CD4-positive, alpha-beta T cell treated with Interleukin-17A for 4 hours (primary cell): ENCODE data around the gene SLC36A1.

Experiments
- DNase-seq: peaks from one replicate; pipeline ENCODE4 v3.0.0-alpha.2; 2020; ENCODE audit warnings: mixed read lengths

SLC36A1 gene

DNA sequence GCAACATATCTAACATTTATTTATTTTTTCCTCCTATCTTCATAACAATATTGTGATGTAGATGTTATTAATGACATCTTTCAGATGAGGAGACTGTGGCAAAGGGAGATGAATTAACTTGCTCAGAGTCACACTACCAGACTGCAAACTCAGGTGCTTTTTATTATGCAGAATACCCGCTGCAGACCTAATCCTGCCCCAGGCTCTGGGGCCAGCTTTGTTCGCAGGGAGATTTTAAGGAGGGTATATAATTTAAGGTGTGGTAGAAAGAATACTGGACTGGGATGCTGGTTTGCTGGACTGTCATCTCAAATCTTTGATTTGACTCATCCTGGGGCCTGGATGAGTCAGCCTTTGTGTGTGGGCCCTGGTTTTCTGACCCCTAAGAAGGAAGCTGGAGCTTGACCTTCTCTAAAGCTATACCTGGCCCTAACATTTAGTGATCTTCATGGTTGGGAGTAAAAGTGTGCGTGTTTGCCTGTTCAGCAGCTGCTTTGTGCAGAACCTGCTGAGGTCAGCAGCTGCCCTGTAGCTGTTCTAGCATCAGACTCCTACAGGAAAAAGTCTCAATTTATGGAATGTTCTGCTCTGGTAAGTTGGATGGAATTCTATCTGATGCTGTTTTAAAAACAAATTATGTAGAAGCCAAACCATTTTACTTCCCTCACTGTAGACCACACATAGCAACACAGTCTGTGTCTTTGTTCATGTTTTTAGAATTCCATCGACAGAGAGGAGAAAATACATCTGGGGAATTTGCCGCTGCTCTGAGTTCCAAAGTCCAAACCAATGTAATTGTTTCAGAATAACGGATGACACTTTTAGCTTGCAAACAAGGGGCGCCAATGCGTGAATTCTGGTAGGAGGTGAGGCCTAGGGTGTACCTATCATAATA, 4.5 kb downstream of the SLC36A1 start:
- no peak for DNase-seq

DNA sequence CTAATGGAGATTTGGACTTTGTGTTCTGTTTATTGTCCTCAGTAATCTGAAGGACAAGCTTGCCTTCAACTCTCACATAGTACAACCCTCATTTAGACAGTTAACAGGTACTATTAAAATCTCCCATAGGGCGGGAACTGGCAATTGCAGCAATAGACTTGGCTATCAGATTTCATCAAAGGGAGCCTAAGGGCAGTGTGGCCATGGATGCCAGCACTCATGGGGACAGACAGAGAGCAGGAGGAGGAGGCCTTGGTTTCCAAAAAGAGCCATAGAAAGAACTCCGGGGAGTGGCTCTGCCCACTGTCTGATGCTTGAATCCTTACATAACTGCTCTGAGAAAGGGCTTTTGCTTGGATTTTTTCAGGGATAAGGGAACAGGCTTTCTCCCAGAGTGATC, 6.8 kb downstream of the SLC36A1 start:
- no peak for DNase-seq

DNA sequence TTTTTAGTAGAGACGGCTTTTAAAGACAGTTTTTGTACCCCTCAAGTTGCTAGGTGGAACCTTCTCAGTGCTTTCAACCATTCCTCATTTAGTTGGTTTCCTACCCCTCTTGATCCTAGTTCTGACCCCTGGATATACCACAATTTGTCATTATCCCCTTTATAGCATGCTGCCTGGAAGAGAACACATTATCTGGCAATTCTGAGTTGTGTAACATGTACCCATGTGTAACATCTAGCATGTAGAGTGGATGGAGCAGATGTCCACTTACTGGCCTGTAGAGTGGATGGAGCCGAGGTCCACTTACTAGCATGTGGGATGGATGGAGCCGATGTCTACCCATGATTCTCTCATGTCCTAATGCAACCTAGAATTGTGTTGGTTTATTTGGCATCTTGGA, 7.5 kb downstream of the SLC36A1 start:
- DNase-seq = no peak

DNA sequence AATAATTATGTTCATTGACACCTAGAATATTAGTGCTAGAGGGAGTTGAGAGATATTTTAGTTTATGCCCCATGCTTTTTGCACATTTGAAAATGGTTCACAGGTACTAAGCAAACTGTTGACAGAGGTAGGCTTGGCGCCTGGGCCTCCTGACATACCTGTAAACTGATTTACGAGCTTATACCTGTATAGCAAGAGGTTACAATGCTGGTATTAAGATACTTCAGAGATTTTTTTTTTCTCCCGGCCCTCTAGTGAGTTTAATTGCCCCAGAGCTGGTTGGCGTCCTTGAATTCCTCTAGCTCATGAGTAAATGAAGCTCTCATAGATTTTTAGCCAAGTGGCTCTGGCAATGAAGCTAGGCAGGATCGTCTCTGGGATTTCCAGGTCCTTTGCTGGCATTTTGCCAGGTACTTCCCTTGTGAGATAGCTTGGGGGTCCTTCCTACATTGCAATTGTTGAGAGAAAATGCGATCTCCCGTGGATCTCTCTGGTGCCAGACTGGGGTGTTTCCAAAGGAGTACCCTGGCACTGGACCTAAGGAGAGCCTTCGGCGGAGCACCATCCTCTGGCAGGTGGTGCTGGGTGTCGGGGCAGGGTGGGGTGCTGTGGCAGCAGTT, 9.0 kb downstream of the SLC36A1 start:
- DNase-seq = no peak

DNA sequence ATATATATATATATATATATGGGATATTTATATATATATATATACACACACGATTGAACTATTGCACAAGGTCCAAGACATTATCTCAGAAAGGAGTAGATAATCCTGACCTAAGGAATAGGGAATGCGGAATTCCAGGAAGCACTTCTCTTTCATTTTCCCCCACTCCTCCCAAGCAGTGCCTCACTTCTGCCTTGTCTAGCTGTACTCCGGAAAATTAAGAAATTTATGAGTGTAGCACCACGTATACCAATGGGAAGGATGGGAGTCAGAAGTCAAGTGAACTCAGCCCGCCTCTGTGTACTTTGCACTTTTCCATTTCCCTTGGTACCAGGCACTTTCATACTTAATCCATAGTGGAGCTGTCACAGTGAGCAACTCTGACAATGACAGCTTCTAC, 10.9 kb downstream of the SLC36A1 start:
- DNase-seq = no peak

DNA sequence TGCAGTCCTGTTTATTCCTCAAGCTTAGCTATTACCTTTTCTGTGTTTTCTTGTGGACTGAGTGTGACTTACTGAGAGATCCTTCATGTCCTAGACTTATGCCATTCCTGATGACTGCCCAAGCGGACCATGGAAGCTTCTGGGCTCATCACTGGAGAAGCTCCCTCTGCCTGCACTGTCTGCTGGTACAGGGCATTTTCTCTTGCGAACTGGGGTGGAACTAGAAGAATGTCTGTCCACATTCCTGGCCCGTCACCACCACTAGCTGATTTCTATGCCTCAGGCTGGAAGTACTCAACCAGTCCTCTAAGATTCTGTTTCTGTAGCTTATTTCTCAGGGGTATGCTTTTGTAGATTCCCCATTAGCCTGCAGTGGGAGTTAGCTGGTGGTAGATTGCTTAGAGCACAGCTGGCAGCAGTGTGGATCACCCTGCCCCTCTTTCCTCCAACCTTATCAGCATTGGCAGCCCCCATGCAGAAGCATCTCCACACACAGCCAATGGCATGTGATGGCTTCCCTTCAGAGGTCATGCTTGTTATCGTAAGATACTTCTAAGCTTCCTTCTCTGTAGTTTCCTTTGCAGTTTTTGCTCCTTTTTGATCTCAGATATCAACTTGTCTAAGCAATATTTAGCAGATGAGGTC, 12.4 kb downstream of the SLC36A1 start:
- no peak for DNase-seq

DNA sequence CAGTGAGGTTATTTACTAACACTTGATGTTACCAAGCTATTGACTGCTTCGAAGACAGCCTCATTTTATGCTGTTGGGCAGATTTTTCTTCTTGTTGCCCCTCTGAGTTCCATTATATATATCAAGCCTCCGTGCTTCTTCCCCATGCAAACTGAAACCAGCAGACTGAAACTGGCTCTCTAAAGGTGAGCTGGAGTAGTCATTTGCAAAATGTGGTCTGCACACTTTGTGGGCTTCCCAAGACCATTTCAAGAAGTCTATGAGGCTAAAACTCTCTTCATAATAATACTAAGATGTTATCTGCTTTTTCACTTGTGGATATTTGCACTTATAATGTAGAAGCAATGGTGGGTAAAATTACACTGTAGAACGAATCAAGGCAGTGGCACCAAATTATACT, 13.9 kb downstream of the SLC36A1 start:
- no peak for DNase-seq

DNA sequence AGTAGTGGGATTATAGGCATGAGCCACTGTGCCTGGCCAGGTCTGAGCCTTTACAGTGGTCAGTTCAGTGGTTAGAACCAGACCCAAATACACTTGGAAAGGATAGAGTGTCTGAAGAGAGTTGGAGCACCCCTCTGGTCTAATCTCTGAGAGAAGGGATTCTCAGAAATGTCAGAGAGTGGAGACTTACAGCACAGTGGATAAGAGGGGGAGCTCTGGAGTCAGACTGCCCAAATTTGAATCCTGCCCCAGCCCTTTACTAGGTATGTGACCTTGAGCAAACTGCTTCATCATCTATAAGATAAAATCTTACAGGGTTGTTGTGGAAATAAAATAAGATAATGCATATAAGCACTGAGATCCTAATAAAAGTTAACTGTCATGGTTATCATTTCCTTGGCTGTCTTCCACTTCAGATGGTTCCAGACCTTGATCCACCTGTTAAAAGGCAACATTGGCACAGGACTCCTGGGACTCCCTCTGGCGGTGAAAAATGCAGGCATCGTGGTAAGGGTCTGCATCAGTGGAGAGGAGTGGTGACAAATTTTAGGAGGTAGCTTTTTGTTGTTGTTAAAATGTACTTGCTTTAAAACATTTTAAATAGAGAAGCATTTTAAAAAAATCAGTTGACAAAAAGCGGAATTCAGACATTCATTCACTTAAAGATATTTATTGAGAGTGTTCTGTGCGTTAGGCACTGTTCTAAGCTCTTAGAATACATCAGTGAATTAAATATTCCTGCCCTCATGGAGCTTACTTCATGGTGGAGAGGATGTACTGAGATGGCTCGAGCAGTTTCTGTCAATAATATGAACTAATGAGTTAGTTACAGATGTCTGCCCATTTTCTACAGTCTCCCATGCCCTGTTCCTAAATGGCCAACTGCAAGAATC, 16.0 kb downstream of the SLC36A1 start:
- DNase-seq = peak; percentile 6

DNA sequence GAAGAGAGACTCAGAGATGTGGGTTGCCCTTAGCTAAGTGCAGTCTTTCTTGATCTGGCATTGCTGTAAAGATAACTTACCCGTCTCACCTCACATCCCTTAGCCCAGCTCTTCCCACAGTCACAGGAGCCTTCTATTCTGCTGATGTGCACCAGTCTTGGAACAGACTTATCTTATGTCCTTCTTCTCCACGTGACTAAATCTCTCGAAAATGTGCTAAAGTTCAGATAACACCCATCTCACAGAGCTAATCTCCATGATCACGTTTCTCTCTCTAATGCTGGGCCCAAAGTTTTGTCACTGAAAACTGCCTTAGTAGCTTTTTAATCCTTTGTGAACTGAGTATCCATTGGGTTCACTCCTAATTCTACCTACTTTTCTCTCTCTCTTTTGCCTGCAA, 16.7 kb downstream of the SLC36A1 start:
- DNase-seq = no peak

DNA sequence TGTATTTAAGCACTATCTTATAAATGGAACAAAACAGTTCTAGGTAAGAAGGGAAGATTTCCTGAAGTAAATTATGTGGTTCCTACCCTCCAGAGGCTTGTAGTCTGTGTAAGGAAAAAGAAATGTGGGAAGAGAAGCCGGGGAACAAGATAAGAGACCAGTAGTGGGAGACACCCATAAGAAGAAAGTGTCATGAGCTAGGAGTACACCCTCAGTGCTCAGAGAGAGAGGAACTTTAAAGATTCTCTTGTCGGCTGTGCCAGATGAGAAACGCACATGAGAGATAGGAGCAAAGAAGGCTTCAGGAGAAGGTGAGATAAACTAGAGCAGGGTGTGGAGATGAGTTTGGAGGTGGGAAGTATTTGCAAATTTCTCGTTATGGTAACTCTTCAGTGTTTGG, 18.1 kb downstream of the SLC36A1 start:
- DNase-seq = no peak

DNA sequence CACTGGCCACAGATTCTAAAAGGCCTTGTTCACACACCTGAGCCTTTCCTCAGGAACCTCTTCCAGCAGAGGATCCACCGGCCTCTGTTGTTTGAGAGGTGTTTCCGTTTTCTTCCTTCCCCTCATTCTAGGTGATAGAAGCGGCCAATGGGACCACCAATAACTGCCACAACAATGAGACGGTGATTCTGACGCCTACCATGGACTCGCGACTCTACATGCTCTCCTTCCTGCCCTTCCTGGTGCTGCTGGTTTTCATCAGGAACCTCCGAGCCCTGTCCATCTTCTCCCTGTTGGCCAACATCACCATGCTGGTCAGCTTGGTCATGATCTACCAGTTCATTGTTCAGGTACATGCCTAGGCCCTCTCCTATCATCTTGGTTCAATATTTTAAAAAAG, 20.2 kb downstream of the SLC36A1 start:
- no peak for DNase-seq

DNA sequence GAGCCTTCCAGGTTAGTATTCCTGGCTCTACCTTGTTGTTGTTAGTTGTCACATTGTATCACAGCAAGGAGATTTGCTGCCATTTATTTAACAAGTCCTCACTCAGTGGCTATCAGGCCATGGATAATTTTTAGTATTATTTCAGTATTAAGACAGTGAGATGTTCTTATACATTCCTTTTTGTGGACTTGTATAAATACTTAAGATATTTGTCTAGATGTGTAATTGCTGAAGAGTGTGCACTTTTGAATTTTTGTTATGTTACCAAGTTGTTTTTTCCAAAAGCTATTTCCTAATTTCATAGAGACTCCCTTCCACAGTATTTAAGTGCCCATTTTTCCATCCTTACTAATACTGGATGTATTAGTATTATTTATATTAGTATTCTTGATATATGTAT, 22.0 kb downstream of the SLC36A1 start:
- no peak for DNase-seq

DNA sequence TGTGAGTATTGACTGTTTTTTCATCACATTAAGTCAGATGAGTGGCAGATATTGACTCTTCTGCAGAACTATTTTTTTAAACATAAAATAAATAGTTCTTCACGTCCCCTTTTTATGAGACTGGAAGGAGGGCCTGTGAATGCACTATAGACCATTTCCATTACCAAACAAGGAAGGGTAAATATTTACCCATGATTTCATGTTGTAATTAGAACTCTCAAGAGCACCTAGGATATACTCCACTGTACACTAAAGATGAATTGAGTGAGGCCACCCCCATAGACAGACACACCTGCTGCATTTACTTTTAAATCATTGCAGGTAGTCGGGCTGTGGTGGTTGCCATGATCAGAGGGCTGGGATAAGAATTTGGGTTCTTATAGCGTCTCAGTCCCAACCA, 22.6 kb downstream of the SLC36A1 start:
- DNase-seq = no peak

DNA sequence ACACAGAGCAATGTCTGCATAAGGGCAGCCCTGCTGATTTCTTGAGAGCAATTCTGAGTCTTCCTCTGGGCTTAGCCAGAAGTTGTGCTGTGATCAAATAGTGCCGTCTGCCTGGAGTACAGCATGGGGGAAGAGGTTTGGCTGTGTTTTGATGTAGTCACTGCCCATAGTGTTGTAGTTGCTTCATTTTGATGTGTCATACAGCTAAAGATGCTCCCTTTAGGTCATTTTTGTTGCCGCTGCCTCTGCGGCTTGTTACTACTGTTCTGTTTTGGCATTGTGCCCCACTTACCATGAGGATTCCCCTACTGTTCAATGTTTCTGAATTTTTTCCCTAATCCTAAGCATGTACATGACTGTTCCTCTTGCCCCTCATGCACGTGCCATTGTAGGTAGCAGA, 23.0 kb downstream of the SLC36A1 start:
- DNase-seq = no peak

DNA sequence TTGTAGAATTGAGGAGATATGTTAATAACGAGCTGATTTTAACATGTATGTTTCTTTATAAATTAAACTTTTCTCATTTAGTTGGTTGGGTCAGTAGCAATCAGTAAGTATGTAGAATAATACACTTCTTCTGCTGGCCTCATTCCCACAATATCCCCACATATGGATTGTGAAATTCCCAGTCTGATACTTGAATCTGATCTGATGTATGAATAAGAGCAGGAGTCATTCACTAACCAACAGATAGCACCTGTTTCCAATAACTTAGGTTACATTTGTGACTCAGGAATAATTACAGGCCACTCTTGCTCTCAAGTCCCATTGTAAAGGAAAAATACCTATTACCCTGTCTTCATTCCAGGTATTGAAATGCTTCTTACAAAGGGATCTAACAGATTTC, 23.9 kb downstream of the SLC36A1 start:
- DNase-seq = no peak

DNA sequence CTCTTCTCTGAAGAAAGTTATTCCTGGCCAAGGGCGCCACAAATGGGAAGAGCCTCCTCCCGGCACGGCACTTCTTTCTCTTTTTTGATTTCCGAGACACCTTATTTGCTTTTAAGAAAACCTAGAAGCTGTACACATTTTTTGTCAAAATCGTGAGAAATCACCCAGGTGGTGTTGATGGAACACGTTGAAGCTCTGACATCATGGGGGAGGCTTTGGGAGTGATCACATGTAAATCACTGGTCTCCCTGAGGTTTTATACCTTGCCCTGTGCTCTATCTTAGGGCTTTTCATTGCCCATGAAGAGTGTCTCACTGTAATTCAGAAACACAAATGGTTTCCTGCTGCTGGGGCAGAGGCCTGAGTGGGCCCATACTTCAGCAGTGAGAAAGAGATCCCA, 27.4 kb downstream of the SLC36A1 start:
- no peak for DNase-seq

DNA sequence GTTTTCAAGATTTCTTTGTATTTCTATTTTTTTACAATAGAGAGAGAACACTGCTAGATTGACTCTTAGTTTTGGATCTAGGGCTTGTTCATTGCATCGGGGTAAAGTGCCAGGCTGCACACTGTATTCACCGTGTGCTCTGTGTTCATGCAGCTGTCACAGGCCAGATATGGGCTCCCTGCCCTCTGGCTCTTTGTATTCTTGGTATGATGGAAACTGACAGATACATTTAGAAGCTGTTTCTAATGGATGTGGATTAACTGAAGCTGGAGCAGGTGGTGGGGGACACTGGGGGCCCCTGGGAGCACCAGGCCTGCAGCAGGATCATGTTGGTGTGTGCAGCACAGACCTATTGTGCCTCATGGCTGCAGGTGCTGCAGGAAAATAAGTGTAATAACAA, 28.0 kb downstream of the SLC36A1 start:
- no peak for DNase-seq

DNA sequence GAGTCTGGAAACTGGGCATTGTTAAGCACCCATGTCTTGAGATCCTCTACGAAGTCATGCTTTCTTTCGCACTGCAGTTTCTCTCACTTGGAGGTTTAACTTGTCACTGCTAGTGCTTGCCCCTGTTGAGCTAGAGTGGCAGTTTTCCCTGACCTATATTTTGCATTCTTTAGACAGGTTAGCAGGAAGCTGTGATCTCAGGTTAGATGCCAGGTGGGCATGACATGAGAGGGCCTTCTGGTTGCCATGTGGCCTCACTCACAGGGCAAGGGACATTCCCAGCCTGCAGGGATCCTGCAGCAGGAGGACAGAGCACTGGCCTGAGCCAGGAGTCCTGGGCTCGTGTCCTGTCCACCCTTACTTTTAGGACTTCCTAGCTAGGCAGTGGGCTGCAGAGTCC, 28.6 kb downstream of the SLC36A1 start:
- no peak for DNase-seq

DNA sequence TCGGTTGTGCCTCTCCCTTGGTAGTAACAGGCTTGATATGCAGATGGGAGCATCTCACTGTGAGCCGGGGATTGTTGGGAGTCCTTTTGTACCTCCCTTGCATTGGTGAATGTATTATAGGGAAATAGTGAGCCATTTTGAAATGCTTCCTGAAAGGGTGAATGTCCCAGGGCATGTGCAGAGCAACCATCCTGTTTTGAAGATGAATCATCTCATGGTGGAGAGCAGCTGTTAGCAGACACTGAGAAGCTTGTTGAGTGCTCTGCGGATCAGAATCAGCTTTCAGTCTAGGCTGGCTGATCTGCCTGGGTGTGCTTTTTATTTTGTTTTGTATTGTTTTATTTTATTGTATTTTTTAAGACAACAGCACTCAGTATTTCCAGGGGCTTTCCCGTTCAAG, 29.7 kb downstream of the SLC36A1 start:
- DNase-seq = no peak

DNA sequence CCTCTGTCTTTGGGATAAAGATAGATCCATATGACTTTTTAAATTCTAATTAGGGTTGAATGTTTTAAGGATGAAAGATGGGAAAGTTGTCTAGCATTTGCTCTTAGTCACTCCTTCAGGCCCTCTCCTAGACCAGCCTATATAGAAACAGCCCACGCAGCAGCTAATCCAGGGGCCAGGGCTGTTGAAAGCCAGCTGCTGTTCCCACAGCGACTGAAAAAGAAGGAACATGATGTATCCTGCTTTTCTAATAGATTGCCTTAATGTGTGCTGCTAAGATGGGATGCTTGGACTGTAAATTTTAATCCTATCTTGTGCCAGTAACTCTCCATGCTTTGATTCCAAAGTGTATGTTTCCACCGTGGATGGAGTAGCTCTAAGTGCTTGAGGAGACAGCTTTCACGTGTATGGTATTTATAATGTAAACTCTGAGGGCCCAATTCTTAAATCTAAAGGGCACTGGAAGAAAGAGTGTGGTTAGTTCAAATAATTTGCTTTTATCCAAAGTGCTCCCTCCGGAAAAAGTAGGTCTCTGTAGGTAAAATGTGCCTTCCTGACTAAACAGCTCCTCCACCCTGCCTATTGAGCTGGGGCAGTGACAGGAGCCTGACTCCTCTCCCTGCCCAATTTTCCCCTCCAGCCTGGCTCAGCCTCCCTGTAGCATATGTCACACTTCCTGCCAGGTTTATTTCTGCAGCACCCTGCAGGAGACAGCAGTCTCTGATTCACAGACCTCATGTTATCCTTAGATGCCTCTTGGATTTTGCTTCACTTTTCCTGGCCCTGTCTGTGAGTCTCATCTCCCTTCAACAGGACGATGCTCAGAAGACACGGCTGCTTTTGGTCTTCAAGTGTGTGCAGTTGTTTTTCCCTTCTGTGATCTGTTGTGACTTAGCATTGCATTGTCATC, 33.2 kb downstream of the SLC36A1 start:
- DNase-seq = no peak

DNA sequence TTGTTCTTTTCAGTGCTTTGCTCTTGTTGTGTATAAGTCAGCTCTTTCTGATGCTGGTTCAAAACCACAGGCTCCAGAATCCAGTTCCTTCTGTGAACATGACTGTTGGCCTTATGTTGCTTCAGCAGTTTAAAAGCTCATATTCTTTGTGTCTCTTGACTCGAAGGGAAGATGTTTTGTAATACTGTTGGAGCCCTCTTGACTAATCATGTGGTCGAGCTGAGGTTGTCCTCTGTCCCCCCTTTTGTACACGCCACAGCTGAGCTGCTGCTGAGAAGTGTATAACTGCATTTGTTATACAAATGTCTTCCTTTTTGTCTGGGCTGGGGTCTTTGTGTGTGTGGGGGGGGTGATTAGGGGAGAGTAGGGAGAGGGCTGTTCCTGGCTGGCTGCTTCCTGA, 35.8 kb downstream of the SLC36A1 start:
- DNase-seq = no peak

DNA sequence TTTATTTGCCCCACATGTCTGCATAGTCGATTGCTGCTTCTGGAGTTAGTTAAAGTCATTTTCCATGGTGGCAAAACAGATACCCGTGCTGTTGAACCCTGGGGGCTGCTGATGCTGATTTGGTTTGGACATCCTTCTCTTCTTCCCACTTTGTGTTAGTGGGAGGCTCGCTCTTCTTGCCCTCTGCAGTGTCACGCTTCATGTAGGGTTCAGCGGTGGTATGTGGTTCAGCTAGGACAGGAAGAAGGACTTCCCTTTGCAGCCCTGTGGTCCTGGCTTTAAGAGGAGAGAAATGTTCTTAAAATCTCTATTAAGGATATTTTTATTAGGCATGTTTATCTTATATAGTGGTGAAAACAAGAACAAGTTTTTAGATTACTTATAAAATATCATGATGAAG, 36.2 kb downstream of the SLC36A1 start:
- DNase-seq = no peak
